H1 (cell line): ENCODE measurements around the gene FAR2. TPM values are rescaled to one million over a fixed set of nuclear protein-coding genes. Genes with fewer than 3 reads are reported as not detected.
A peak's percentile ranks its signal among the peaks of the same experiment; 100 is the strongest.

Source experiments
- CTCF ChIA-PET: fragments of 300-600 bp; sonication (Branson Sonifier 250); formaldehyde crosslinking; loops from one replicate; lab custom pipeline; 2021; ENCODE audit not compliant: partially characterized antibody; lab: Charles Lee
- POLR2A ChIA-PET: fragments of 300-600 bp; sonication (Branson Sonifier 250); formaldehyde crosslinking; loops from one replicate; lab custom pipeline; 2021; ENCODE audit warnings: inconsistent platforms; ENCODE audit not compliant: partially characterized antibody; lab: Charles Lee
- DNase-seq, 2 experiments: peaks; one replicate each; pipeline versions ENCODE4 v3.0.0 to v3.0.0-alpha.2; 2010 to 2022; ENCODE audit warnings: low spot score in 2 of 2, low read depth in 1 of 2, mixed read lengths in 1 of 2
- FAIRE-seq: peaks from 2 replicates; lab custom pipeline; 2011; peaks lifted over from hg19 to GRCh38; lab: Jason Lieb, UNC
- H2AFZ ChIP-seq: 2 replicates; pipeline ENCODE4 v1.8.1; 2012; ENCODE audit warnings: low read length, inconsistent platforms
- H2AK5ac ChIP-seq: 2 replicates; pipeline ENCODE4 v1.6.1; 2013; ENCODE audit warnings: low read depth, low read length
- H2BK120ac ChIP-seq: replicated peaks from 2 replicates; pipeline ENCODE3; 2013; ENCODE audit warnings: low read depth, low read length, inconsistent platforms
- H2BK12ac ChIP-seq: 2 replicates; pipeline ENCODE4 v1.6.1; 2013; ENCODE audit warnings: low read depth, low read length
- H2BK15ac ChIP-seq: 2 replicates; pipeline ENCODE4 v1.6.1; 2013; ENCODE audit warnings: low read length
- H2BK20ac ChIP-seq: 2 replicates; pipeline ENCODE4 v1.6.1; 2013; ENCODE audit warnings: low read length
- H2BK5ac ChIP-seq: 2 replicates; pipeline ENCODE4 v1.6.1; 2013; ENCODE audit warnings: low read depth, low read length
- H3K14ac ChIP-seq: 2 replicates; pipeline ENCODE4 v1.6.1; 2013; ENCODE audit warnings: inconsistent platforms; ENCODE audit not compliant: insufficient read length
- H3K18ac ChIP-seq: 2 replicates; pipeline ENCODE4 v1.6.1; 2013; ENCODE audit warnings: low read length; ENCODE audit errors: extremely low read depth
- H3K23ac ChIP-seq: 2 replicates; pipeline ENCODE4 v1.6.1; 2013; ENCODE audit warnings: inconsistent platforms; ENCODE audit not compliant: insufficient read length
- H3K23me2 ChIP-seq: 2 replicates; pipeline ENCODE4 v1.6.1; 2013; ENCODE audit warnings: low read depth, low read length
- H3K27ac ChIP-seq: 2 replicates; pipeline ENCODE4 v1.6.1; 2011; ENCODE audit warnings: low read depth, low read length, inconsistent platforms
- H3K27me3 ChIP-seq, 4 experiments: replicated peaks in 1 of 4; 1 replicate in 1 of 4; 2 replicates in 3 of 4; pipeline versions ENCODE4 v1.6.1 to v1.8.1; 2011 to 2013; ENCODE audit warnings: low read length in 3 of 4, mild to moderate bottlenecking in 3 of 4, inconsistent platforms in 2 of 4, mixed read lengths in 2 of 4, moderate library complexity in 1 of 4; ENCODE audit not compliant: control insufficient read depth in 3 of 4, insufficient read depth in 3 of 4; ENCODE audit errors: extremely low read depth in 1 of 4
- H3K36me3 ChIP-seq, 4 experiments: 2 replicates each; pipeline versions ENCODE4 v1.6.1 to v1.8.1; 2011 to 2013; ENCODE audit warnings: mild to moderate bottlenecking in 4 of 4, low read length in 3 of 4, moderate library complexity in 2 of 4, control low read depth in 1 of 4, inconsistent platforms in 1 of 4; ENCODE audit not compliant: insufficient read depth in 4 of 4, control insufficient read depth in 2 of 4
- H3K4ac ChIP-seq: replicated peaks from 2 replicates; pipeline ENCODE3; 2013; ENCODE audit warnings: low read length, low read depth, mixed read lengths, inconsistent platforms; ENCODE audit not compliant: insufficient read length
- H3K4me1 ChIP-seq, 4 experiments: replicated peaks in 1 of 4; 1 replicate in 1 of 4; 2 replicates in 3 of 4; pipeline versions ENCODE4 v1.6.1 to v1.8.1; 2011 to 2013; ENCODE audit warnings: low read length in 3 of 4, inconsistent platforms in 2 of 4, mixed read lengths in 1 of 4; ENCODE audit not compliant: insufficient read depth in 4 of 4, control insufficient read depth in 3 of 4
- H3K4me2 ChIP-seq, 2 experiments: 2 replicates each; pipeline versions ENCODE4 v1.6.1 to v1.8.1; 2011 to 2013; ENCODE audit warnings: low read depth in 2 of 2, low read length in 2 of 2, control low read depth in 1 of 2, inconsistent platforms in 1 of 2, mild to moderate bottlenecking in 1 of 2; ENCODE audit not compliant: insufficient read depth in 1 of 2
- H3K4me3 ChIP-seq, 4 experiments: fragments of 200-600, 300-600 bp in 1 of 4; sonication (generic), shearing (Covaris generic), sonication (Bioruptor Twin) in 1 of 4; 2 replicates each; pipeline versions ENCODE4 v1.5.1 to v1.8.1; 2011 to 2016; ENCODE audit warnings: low read length in 4 of 4, low read depth in 3 of 4, control low read depth in 2 of 4, inconsistent platforms in 2 of 4, mild to moderate bottlenecking in 2 of 4, mixed read lengths in 1 of 4, moderate library complexity in 1 of 4; ENCODE audit not compliant: insufficient read depth in 2 of 4; ENCODE audit errors: extremely low read depth in 1 of 4
- H3K56ac ChIP-seq: replicated peaks from 2 replicates; pipeline ENCODE3; 2013; ENCODE audit warnings: low read depth, mild to moderate bottlenecking, mixed read lengths, low read length, inconsistent platforms; ENCODE audit not compliant: insufficient read length
- H3K79me1 ChIP-seq: 2 replicates; pipeline ENCODE4 v1.6.1; 2013; ENCODE audit warnings: low read depth, low read length, control low read depth
- H3K79me2 ChIP-seq, 2 experiments: 2 replicates each; pipeline versions ENCODE4 v1.6.1 to v1.8.1; 2012 to 2013; ENCODE audit warnings: low read length in 2 of 2, mild to moderate bottlenecking in 2 of 2, inconsistent platforms in 1 of 2; ENCODE audit not compliant: insufficient read depth in 2 of 2, control insufficient read depth in 1 of 2
- H3K9ac ChIP-seq, 4 experiments: replicated peaks in 1 of 4; 1 replicate in 1 of 4; 2 replicates in 3 of 4; pipeline versions ENCODE4 v1.6.1 to v1.8.1; 2011 to 2013; ENCODE audit warnings: low read depth in 3 of 4, low read length in 3 of 4, control low read depth in 2 of 4, mild to moderate bottlenecking in 2 of 4, moderate library complexity in 2 of 4, inconsistent platforms in 1 of 4; ENCODE audit errors: extremely low read depth in 1 of 4
- H3K9me3 ChIP-seq, 2 experiments: 2 replicates each; pipeline versions ENCODE4 v1.6.1 to v1.8.1; 2012 to 2013; ENCODE audit warnings: mild to moderate bottlenecking in 2 of 2, moderate library complexity in 2 of 2, control low read depth in 1 of 2, inconsistent platforms in 1 of 2, low read depth in 1 of 2, low read length in 1 of 2, mixed read lengths in 1 of 2; ENCODE audit not compliant: insufficient read depth in 2 of 2
- H4K20me1 ChIP-seq, 2 experiments: replicated peaks in 1 of 2; 2 replicates each; pipeline versions ENCODE3 to v1.8.1; 2011 to 2013; ENCODE audit warnings: inconsistent platforms in 2 of 2, low read length in 2 of 2, mild to moderate bottlenecking in 1 of 2; ENCODE audit not compliant: insufficient read depth in 2 of 2, control insufficient read depth in 1 of 2
- H4K5ac ChIP-seq: 2 replicates; pipeline ENCODE4 v1.6.1; 2013; ENCODE audit warnings: low read length, low read depth, mixed read lengths, inconsistent platforms; ENCODE audit not compliant: insufficient read length
- H4K8ac ChIP-seq: 2 replicates; pipeline ENCODE4 v1.8.0; 2013; ENCODE audit warnings: mild to moderate bottlenecking, moderate library complexity, low read length, inconsistent platforms; ENCODE audit not compliant: insufficient read depth; ENCODE audit errors: extremely low read depth
- H4K91ac ChIP-seq: replicated peaks from 2 replicates; pipeline ENCODE3; 2013; ENCODE audit warnings: low read length, mixed read lengths, inconsistent platforms; ENCODE audit not compliant: insufficient read length
- ASH2L ChIP-seq: fragments of 200-600, 300-600 bp; sonication (generic); IDR thresholded peaks from one replicate; pipeline ENCODE4 v1.7.1; 2017; ENCODE audit warnings: low read length
- ATF2 ChIP-seq: IDR thresholded peaks from 2 replicates; pipeline ENCODE4 v1.6.1; 2012; ENCODE audit warnings: low read length, inconsistent platforms
- CBX5 ChIP-seq: fragments of 300-800, 300-1000 bp; sonication (generic); IDR thresholded peaks from 2 replicates; pipeline ENCODE4 v1.7.1; 2016; ENCODE audit warnings: antibody characterized with exemption, low read length, low read depth
- CBX8 ChIP-seq: fragments of 300-800, 300-1000 bp; sonication (generic); IDR thresholded peaks from 2 replicates; pipeline ENCODE4 v1.7.1; 2016; ENCODE audit warnings: low read depth, low read length, borderline replicate concordance
- CTBP2 ChIP-seq: IDR thresholded peaks from 2 replicates; pipeline ENCODE4 v1.7.0; 2011; ENCODE audit warnings: borderline replicate concordance, mild to moderate bottlenecking, moderate library complexity, mixed read lengths, low read length; ENCODE audit not compliant: insufficient read depth, insufficient read length
- HDAC6 ChIP-seq: IDR thresholded peaks from one replicate; pipeline ENCODE4 v1.7.1; 2012; ENCODE audit warnings: low read depth, mild to moderate bottlenecking, inconsistent platforms, low read length, moderate library complexity
- MAFK ChIP-seq: IDR thresholded peaks from 2 replicates; pipeline ENCODE4 v1.6.1; 2012; ENCODE audit warnings: low read depth, mild to moderate bottlenecking, improper control_type of control experiment, low read length
- POLR2A ChIP-seq, 2 experiments: IDR thresholded peaks; 1 replicate in 1 of 2; 2 replicates in 1 of 2; pipeline ENCODE4 v1.6.1; 2011; ENCODE audit warnings: low read depth in 2 of 2, low read length in 2 of 2, mild to moderate bottlenecking in 2 of 2; ENCODE audit errors: control extremely low read depth in 1 of 2
- POLR2AphosphoS5 ChIP-seq: IDR thresholded peaks from 2 replicates; pipeline ENCODE4 v1.6.1; 2011; ENCODE audit warnings: low read depth, low read length
- SIRT6 ChIP-seq: IDR thresholded peaks from one replicate; pipeline ENCODE4 v1.7.1; 2012; ENCODE audit warnings: low read length, inconsistent platforms
- SP4 ChIP-seq: IDR thresholded peaks from 2 replicates; pipeline ENCODE4 v1.6.1; 2012; ENCODE audit warnings: low read length, inconsistent platforms
- WGBS, 2 experiments: shearing (Covaris generic) in 1 of 2; methylation state at CpG; one replicate each; pipeline versions ENCODE4 v1.1.6 to v1.1.7; 2013 to 2015; ENCODE audit warnings: low lambda C conversion rate in 2 of 2, mixed read lengths in 2 of 2, inconsistent platforms in 1 of 2, low coverage in 1 of 2, missing lambda C conversion rate in 1 of 2; ENCODE audit not compliant: insufficient replicate concordance in 2 of 2, insufficient coverage in 1 of 2, insufficient read length in 1 of 2; ENCODE audit errors: extremely low coverage in 1 of 2, missing lambda C conversion rate in 1 of 2; 5-methylcytosine and 5-hydroxymethylcytosine counted together
- polyA plus RNA-seq, 7 experiments: library from polyadenylated mRNA; depleted of rRNA in 3 of 7; stranded (reverse) in 5 of 7; unstranded in 2 of 7; fragments of >200 nt in 5 of 7; fragments of 200-250 nt in 2 of 7; gene quantifications; 1 replicate in 5 of 7; 2 replicates in 1 of 7; 4 replicates in 1 of 7; pipeline versions ENCODE4 v1.2.1 to v1.2.3, GENCODE V29; 2011 to 2013; ENCODE audit warnings: missing spikeins in 2 of 7, mixed read lengths in 2 of 7
- total RNA-seq: library from RNA; stranded (reverse); fragmentation: NEBNext Ultra II Directional; extraction: Animal tissue kit (Norgen Biotek cat#: 25700); gene quantifications from 2 replicates; pipeline ENCODE4 v1.2.1, GENCODE V29; 2021

The FAR2 gene
- total and polyA plus RNA-seq, 2 of the 8 experiments (the other 6 are each of a cell fraction or from before 2014, with no cell fraction given) = 24.0 to 24.1 TPM

DNA sequence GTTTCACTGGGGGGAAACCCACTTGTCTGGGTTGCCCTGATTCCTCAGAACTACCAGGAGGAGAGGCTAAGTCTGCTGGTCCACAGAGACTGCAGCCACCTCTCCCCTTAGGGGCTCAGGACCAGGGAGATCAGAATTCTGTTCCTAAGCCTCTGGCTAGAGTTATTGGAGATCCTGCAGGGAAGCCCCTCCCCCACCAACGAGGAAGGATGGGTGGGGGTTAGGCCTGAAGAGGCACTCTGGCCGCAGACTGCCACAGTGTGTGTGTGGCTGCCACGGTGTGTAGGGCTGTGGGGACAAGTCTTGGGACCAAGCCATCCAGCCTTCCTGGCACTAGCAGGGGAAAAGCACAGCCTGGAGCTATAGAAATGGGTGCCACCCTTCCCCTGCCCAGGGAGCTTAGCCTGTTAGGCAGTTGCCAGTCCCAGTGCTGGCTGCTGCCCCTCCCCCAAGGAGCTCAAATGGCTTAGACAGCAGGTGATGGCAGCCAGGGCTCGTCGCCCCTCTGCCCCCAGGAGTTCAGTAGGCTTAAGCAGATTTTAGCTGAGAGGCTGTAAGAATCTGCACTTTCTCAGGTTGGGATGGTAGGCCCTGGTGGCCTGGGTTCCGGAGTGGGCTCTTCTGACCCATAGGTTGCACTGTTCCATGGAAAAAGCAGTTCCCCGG lies 124.2 kb downstream of the FAR2 start:
- H3K9ac ChIP-seq = no peak overlapping the region
- H3K14ac ChIP-seq = no peak overlapping the region
- ChIA-PET POLR2A (interaction anchor here (0.6 kb wide), 1 partner anchor 282 kb away, joined by 3 read pairs; no protein-coding TSS in a partner anchor), CTCF (interaction anchor here (0.6 kb wide), 1 partner anchor 755 kb away, joined by 3 read pairs; no protein-coding TSS in a partner anchor)
- no peaks in the 10 kb centered on the region for H3K79me2 ChIP-seq
- no peak overlapping the region for H3K18ac ChIP-seq
- no peak overlapping the region for H3K23ac ChIP-seq
- no peak overlapping the region for H3K4me3 ChIP-seq
- no peaks in the 10 kb centered on the region for H4K20me1 ChIP-seq
- FAIRE-seq = no peak
- DNase-seq = no peak
- no peak overlapping the region for H2BK20ac ChIP-seq
- H2BK12ac ChIP-seq = no peak overlapping the region
- no peak overlapping the region for H2AFZ ChIP-seq
- H3K4me2 ChIP-seq = no peak overlapping the region
- no peaks in the 10 kb centered on the region for H3K79me1 ChIP-seq
- no peaks in the 10 kb centered on the region for H3K23me2 ChIP-seq
- H2AK5ac ChIP-seq = no peak overlapping the region
- no peak overlapping the region for H4K8ac ChIP-seq
- no peak overlapping the region for H3K56ac ChIP-seq
- no peak overlapping the region for H4K91ac ChIP-seq
- H3K4ac ChIP-seq = no peak overlapping the region
- no peak overlapping the region for H2BK15ac ChIP-seq
- peak overlapping the region; percentile 39; the same call in 1 of the 2 replicates for H2BK5ac ChIP-seq
- H3K27ac ChIP-seq = no peak overlapping the region
- H4K5ac ChIP-seq = no peak overlapping the region
- no peak overlapping the region for H2BK120ac ChIP-seq
- H3K4me1 ChIP-seq = peaks cover 0 to 4% (median 3%) of the 10 kb centered on the region in 4 experiments; a peak in 4 of 7 replicates
- no peaks in the 10 kb centered on the region for H3K27me3 ChIP-seq
- 72% methylated on average over 7 of the region's 7 CpGs; no CpG with 5 or more reads in 1 of the 2 experiments for WGBS, 2 experiments
- H3K9me3 ChIP-seq = no peaks in the 10 kb centered on the region
- H3K36me3 ChIP-seq = no peaks in the 10 kb centered on the region; a peak in 2 of 8 replicates
- no peak for TF ChIP-seq CTBP2
- no peak for TF ChIP-seq HDAC6
- no peak for TF ChIP-seq ATF2
- TF ChIP-seq CBX8 = no peak
- TF ChIP-seq SIRT6 = no peak
- TF ChIP-seq ASH2L = no peak
- TF ChIP-seq MAFK = no peak
- no peak for TF ChIP-seq CBX5
- no peak for TF ChIP-seq SP4
- no peak for TF ChIP-seq POLR2A (IDR thresholded peaks at IDR 0.05; ENCODE audit: control extremely low read depth in 1 of 2, low read depth in 2 of 2, low read length in 2 of 2)
- no peak for TF ChIP-seq POLR2AphosphoS5
